GM18951 (cell line): ENCODE data around the gene PIEZO2.

Experiments used
- POLR2A ChIP-seq: IDR thresholded peaks from 4 replicates; pipeline ENCODE4 v1.6.1; 2011; ENCODE audit warnings: mild to moderate bottlenecking; ENCODE audit not compliant: insufficient read length, insufficient read depth; ENCODE audit errors: extremely low read depth
- in situ Hi-C: fragments of 300-500 bp; cut with MboI; formaldehyde crosslinking; loops from one replicate; pipeline ENCODE4 v1.12.0; 2022; ENCODE audit warnings: low sequenced_read_pairs, mixed read lengths, inconsistent platforms; ENCODE audit not compliant: unreplicated experiment

The PIEZO2 gene

DNA sequence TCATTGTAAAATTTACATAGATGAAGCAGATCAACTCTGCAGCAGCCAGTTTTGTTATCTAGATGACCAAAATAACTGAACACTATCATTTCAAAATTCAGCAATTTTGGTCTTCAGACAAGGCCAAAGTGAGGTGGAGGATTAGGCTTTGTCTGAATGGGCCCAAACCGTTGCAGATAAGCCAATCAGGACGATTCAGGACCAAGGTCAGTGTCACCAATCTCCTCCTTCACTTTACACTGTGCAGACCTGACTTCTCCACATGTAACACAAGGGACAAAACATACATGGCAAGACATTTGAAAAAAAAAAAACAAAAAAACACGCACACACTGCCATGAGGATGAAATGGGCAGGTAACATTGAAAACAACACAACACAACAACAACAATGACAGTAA, 412.4 kb downstream of the PIEZO2 start:
- in situ Hi-C loops, result no loop called here
- no peak for TF ChIP-seq POLR2A

- no peak for TF ChIP-seq POLR2A
- in situ Hi-C loops, result no loop called here
These were observed 416.4 kb downstream of the PIEZO2 start for GRCh38 chr18:10732990-10733389.

DNA sequence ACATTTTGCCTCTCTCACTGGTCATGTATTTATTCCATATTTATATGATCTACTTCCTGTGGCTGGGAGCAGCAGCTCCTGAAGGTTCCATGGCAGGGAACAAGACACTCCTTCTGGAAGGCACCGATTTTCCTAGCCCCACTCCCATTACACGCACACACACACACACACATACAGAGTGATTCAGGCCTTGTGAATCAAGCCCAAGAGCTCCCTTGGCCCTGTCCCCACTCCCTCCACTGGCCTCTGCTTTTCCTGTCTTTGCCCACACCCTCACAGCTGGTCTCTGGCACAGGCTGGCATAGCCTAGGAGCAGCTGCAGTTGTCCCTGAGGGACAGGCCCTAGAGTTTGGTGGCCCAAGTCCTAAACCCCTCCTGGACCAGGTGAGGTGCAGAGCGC, 421.9 kb downstream of the PIEZO2 start:
- TF ChIP-seq POLR2A, result no peak
- in situ Hi-C loops, result no loop called here

- in situ Hi-C loops, result no loop called here
- no peak for TF ChIP-seq POLR2A
These were observed 422.9 kb downstream of the PIEZO2 start for GRCh38 chr18:10726198-10727068.

DNA sequence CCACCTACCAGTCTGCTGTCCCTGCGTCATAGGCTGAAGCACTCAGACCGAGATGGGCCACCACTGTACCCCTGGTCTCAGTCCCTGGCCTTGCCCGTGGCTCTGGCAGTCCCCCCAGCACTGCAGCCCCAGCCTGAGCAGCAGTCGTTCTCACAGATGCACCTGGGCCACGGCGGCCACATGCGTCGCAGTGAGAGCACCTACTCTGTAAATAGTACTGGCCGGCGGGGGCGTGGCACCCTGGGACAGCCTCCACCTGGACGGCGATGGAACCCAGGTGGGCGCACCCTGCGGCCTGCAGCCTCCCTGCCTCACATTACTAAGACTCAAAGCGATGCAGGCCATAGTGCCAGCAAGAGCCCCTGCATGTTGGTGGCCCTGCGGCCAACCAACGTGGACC, 424.7 kb downstream of the PIEZO2 start:
- TF ChIP-seq POLR2A, result no peak
- in situ Hi-C loops, result no loop called here

GRCh38 chr18:10723496-10723895, 425.9 kb downstream of the PIEZO2 start:
- no peak for TF ChIP-seq POLR2A
- in situ Hi-C loops, result no loop called here

DNA sequence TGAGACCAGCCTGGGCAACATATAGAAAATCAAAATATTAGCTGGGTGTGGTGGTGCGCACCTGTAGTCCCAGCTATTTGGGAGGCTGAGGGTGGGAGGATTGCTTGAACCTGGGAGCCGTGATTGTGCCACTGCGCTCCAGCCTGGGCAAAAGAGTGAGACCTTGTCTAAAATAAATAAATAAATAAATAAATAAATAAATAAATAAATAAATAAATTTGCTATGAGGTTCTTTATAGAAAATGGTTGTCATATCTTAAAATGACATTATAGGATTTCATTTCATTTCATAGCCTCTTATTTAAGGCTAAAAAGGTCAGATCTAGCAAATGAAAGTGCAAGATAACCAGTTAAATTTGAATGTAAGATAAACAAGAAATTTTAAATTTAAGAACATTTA, 430.6 kb downstream of the PIEZO2 start:
- TF ChIP-seq POLR2A, result no peak
- in situ Hi-C loops, result no loop called here

- TF ChIP-seq POLR2A, result no peak
- in situ Hi-C loops, result no loop called here
These were observed 433.6 kb downstream of the PIEZO2 start for GRCh38 chr18:10715791-10716190.

DNA sequence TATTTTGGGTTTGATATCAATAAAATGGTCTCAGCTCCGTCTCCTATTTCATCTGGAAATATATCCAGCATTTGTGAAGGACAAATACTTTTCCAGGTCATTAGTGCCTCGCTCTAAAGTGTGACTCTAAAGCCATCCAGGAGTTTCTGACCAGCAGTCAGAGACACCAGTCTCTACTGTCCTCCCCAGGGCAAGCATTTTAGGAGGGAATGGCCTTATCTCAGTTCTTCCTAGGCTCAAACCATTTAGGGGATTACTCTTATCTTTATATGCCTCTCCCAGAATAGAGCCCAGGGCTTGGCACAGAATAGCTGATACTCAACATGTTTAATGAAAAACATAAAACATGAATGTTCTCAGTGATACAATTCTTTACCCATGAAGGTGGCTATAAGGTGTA, 436.0 kb downstream of the PIEZO2 start:
- in situ Hi-C loops, result no loop called here
- TF ChIP-seq POLR2A, result no peak

- no peak for TF ChIP-seq POLR2A
- in situ Hi-C loops, result no loop called here
These were observed 442.1 kb downstream of the PIEZO2 start for GRCh38 chr18:10707294-10707693.

GRCh38 chr18:10705786-10706185, 443.6 kb downstream of the PIEZO2 start:
- no peak for TF ChIP-seq POLR2A
- in situ Hi-C loops, result no loop called here

DNA sequence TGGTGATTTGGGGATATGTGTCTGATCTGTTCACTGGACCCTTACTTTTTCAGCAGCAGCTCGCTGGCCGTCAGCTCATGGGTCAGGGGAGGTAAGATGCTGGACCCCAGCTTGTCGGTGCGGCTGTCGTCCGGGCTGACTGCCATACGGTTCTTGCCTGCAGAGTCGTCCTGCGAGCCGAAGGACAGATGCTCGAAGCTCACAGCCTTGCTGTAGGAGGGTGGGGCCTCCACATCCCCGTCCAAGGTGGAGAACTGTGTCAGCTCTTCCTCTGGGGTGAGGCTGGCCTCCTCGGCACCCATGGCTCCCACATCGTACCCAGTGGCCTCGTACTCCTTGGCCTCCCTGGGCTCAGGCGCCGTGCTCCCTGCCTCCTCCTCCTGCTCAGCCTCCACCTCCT, 444.1 kb downstream of the PIEZO2 start:
- in situ Hi-C loops, result no loop called here
- no peak for TF ChIP-seq POLR2A

GRCh38 chr18:10702206-10702605, 447.2 kb downstream of the PIEZO2 start:
- no peak for TF ChIP-seq POLR2A
- in situ Hi-C loops, result no loop called here

- in situ Hi-C loops, result no loop called here
These were observed 459.0 kb downstream of the PIEZO2 start for GRCh38 chr18:10690366-10690765.

DNA sequence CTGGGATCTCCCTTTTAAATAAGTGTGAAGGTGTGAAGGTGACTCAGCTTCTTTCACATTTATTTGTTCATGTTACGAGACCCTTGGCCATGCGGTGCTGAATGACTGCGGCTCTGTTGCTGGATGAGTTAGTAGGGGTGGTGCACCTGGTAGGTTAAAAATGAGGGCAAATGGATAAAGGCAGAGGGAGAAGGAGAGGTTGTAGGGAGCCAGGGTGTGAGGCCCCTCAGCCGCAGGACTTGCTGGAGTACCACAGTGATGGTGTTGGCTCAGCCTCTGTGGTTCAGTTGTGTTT, 459.4 kb downstream of the PIEZO2 start:
- in situ Hi-C loops, result no loop called here
- no peak for TF ChIP-seq POLR2A

More at GRCh38 chr18:10690366-10690765, 459.0 kb downstream of the PIEZO2 start:
- no peak for TF ChIP-seq POLR2A
